ENCODE measurements around the gene C15orf40. TPM values are rescaled to one million over a fixed set of nuclear protein-coding genes. Genes with fewer than 3 reads are reported as not detected.
"Not testable (repeated sequence)": the region's sequence is repeated elsewhere in the genome, so short reads cannot be mapped to it uniquely, and the experiment has no call there.

Gene C15orf40
- total RNA-seq: 10 to 100 TPM; 30.5 TPM

DNA sequence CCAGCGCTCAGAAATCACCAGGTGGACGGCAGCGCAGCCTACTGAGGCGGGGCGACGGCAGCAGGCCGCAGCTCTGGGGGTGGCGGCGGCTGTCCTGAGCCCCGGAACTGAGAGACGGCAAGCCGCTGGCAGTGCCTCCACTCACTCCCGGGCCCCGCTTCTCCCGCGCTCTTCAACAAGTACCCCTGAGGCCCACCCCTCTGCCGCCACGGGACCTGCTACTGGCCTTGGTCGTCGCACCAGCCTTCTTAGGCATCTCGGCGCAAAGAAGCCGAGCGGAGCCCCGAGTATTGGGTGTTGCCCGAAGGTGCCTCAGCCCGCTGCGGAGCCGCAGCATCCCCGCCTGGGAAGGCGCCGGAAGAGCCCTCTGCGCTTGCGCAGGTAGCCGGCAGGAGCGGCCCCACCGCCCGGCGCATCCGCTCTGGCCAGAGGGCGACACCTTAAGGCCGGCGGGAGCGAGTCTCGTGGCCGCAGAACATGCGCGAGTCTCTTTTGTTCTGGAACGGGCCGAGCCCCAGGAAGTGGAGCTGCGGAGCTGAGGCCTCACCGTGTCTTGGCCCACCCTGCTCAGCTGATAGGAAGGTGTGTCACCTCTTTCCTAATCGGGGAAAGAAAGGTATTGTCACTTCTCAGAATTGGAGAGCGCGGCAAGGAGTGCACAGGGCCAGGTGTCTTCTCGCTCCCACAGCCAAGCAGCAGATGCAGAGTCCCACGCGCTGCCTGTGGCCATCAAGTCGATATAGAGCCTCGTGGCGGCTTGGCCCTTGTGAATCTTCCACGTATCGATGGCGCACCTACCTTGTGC, at the start of gene C15orf40:
TSS of gene C15orf40 (minus strand) at position 369 of the 805 bp plus-strand sequence. CDS start at position 337, 32 bp downstream.
- ChIA-PET POLR2A (interaction anchor here (0.9 to 1.1 kb wide), 3 partner anchors 25 to 472 kb away, joined by 3 to 4 read pairs (median 3); partner anchors contain the start of gene RPS17), CTCF (interaction anchor here (0.6 to 2.3 kb wide), 13 partner anchors 9 to 471 kb away, joined by 3 to 7 read pairs (median 4); partner anchors contain the start of genes BTBD1, HDGFL3, RAMAC and RPS17)

DNA sequence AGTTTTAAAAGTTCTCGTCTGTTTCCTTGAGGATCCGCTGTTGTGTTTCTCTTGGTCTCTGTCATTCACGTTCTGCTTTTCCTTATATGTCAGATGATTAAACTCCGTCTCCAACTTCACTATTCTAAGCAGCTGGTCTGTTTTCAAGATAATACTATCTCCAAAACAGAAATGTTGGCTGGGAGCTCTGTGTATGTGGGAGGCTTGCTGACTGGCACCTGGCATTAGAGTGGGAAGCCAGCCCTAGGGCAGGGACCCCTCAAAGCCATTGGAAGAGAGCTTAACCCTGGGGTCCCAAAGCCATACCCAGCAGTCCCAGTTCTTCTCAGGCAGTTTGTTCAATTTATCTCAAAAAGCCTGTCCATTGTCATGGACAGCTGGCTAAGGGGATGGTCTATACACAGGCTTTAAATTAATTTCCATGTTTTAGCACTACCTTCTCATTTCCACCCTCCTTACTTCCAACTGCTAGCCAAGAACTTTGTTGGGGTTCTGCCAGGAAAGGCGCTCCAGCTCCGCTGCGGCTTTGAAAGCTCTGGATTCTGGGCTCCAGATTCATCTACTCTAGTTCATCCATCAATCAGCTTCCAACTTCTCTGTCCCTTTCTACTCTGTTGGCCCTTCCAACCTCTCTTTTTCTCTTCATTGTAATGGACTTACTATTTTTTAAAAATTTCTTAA, 46.4 kb upstream of the C15orf40 start:
- CTCF ChIA-PET: no interaction called here
- POLR2A ChIA-PET: no interaction called here

DNA sequence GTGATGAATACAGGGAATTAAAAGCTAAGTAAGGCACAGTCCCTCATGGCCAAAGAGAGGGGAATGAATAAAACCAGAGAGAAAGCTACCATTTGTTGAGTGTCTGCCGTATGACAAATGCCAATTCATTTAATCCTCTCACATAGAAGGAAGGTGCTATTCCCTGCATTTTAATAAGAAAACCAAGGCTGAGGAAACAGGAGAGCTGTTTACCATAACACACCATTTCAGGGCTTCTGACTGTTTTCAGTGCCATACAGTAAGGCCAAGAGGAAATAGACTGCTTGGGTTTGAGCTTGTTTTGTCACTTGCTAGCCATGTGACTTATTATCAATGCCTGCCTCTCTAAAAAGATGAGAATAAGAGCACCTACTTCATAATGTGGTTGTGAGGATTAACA, 45.6 kb upstream of the C15orf40 start:
- ChIA-PET CTCF (interaction anchor here (0.6 kb wide), 1 partner anchor 483 kb away, joined by 4 read pairs; no protein-coding TSS in a partner anchor), POLR2A (no interaction called here)

DNA sequence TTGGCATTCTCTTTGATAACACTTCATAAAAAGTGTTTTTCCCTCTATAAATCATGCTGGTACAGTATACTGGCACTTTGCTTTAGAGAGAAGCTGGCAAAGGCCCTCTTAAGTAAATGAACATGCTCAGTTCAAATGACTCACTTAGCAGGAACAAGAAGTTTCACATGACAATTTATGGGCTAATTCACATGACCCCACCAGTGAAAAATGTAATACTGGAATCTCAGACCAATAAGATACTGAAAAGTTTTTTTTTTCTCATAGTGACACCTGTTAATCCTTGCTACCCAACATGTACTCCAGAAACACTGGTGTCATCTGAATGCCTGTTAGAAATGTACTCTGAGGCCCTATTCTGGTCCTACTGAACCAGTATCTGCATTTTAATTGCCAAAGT, 41.7 kb upstream of the C15orf40 start:
- POLR2A ChIA-PET: no interaction called here
- CTCF ChIA-PET: no interaction called here

DNA sequence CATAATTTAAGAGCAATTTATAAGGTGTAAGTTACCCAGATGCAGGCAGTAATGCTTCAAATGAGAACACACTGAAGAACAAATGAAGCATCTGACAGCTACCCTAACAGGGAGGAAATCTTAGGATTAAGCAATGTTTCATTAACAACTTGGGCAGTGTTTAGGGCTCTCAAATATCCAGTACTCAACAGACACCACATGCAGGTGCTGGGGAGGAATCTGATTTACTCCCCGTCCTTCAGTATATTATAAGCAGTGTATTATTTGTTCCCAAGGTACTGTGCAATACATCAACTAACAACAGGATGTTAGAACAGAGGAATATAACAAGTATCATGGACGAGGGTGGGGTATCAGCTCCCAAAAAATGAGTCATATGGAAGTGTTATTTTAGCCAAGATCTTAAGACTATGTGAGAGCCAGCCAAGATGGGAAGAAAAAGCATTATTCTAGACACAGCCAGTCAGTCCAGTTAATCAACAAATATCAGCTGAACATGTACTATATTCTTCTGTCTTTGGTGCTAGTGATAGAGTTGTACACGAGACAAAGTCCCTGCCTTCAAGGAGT, 35.2 kb upstream of the C15orf40 start:
- ChIA-PET CTCF (no interaction called here), POLR2A (no interaction called here)

DNA sequence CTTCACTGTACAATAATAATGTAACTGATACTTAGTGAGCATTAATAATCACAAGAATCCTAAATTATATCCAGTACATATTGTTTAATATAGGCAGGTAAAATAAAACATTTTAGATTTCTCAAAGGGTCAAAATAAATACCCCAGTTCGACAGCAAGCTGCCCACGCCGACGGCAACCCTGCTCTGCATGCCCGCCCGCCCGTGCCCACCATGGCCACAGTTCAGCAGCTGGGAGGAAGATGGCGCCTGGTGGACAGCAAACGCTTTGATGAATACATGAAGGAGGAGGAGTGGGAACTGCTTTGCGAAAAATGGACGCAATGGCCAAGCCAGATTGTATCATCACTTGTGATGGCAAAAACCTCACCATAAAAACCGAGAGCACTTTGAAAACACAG, 32.7 kb upstream of the C15orf40 start:
- CTCF ChIA-PET: no interaction called here
- POLR2A ChIA-PET: no interaction called here

DNA sequence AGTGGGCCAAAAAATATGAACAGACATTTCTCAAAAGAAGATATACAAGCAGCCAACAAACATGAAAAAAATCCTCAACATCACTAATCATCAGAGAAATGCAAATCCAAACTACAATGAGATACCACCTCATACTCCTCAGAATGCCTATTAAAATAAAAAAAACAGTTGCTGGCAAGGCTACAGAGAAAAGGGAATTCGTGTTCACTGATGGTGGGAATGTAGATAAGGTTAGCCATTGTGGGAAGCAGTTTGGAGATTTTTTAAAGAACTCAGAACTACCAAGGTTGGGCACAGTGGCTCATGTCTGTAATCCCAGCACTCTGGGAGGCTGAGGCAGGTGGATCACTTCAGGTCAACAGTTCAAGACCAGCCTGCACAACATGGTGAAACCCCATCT, 27.8 kb upstream of the C15orf40 start:
- ChIA-PET POLR2A (no interaction called here), CTCF (no interaction called here)

DNA sequence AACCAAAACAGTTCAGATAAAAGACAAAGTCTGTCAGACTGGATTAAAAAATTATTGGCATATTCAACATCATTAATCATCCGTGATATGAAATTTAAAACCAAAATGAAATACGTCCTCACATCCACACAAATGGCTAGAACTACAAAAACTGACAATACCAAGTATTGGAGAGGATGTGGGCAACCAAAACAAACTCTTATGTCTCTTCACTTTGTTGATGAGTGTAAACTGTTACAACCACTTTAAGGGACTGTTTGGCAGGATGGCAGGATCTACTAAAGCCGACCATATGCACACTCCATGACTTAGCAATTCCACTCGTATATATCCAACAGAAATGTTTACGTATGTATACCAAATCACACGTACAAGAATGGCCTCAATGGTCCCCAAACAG, 24.8 kb upstream of the C15orf40 start:
- CTCF ChIA-PET: no interaction called here
- POLR2A ChIA-PET: no interaction called here

DNA sequence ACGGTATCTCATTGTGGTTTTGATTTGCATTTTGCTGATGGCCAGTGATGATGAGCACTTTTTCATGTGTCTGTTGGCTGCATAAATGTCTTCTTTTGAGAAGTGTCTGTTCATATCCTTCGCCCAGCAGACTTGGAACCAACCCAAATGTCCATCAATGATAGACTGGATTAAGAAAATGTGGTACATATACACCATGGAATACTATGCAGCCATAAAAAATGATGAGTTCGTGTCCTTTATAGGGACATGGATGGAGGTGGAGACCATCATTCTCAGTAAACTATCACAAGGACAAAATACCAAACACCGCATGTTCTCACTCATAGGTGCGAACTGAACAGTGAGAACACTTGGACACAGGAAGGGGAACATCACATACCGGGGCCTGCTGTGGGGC, 19.8 kb upstream of the C15orf40 start:
- CTCF ChIA-PET: not testable (repeated sequence)

DNA sequence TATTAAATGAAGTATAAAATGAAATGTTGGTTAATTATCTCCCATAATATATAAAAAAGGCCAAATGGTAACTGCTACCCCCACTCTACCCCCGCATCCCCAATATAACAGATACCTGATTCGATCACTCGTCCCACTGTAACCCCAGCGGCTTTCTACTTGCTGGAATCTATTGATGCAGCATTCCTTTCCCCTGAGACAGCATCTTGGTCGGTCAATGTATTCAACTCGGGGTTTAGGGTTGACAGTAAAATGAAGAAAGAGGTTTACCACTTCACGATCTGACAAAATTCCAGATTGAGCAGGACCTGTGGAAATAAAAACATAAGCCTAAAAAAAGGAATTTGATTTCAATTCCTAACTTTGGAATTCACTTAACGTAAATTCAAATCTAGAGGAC, 18.6 kb upstream of the C15orf40 start:
- CTCF ChIA-PET: no interaction called here
- POLR2A ChIA-PET: no interaction called here

More for the DNA sequence above, 19.8 kb upstream of the C15orf40 start:
- POLR2A ChIA-PET: interaction anchor here (0.6 kb wide), 1 partner anchor 23 kb away, joined by 3 read pairs; no protein-coding TSS in a partner anchor

DNA sequence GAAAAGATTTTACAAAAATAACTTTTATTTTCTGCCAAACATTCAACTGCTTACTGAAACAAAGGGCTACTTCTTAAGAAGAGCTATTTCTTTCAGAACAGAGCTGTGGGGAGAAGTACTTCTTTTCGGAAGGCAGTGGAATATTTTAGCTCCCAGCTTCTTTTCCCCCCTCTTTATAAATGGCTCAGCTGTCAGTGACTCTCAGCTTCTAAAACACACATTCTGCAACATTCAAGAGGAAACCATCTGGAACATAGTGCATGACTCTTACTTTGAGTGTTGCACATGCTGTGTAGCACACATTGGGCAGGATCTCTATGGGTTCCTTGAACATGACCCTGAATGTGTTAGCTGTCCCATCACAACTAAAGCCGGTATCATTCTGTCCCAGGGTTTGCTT, 7.0 kb upstream of the C15orf40 start:
- CTCF ChIA-PET: no interaction called here
- POLR2A ChIA-PET: no interaction called here

DNA sequence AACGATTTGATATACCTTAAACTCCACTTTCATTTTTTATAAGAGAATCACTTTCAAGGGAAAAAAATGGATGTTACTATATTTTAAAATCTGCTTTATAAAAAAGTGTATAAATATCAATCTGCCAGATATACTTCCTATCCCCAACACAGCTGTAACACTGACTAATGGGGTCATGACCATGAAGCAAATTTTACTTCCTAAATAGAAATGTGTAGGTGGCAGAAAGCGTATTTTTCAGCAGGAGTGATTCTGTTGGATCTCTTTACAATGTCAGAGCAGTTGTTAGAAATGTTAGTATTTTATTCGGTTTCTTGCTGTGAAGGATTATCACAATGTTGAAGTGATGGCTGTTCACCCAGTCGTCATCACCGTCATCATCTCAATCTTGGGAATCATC, 5.5 kb upstream of the C15orf40 start:
- ChIA-PET CTCF (no interaction called here), POLR2A (no interaction called here)

DNA sequence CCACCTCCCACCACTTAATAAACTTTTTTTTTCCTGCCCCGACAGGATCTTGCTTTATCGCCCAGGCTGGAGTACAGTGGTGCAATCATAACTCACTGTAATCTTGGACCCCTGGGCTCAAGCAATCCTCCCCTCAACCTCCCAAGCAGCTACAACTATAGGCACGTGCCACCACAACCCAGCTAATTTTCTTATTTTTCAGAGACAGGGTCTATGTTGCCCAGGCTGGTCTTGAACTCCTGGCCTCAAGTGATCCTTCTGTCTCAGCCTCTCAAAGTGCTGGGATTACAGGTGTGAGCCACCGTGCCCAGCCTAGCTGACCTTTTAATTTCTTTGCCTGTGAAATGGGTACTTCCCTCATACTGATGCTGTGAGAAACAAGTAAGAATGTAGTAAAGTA, 3.9 kb upstream of the C15orf40 start:
- ChIA-PET POLR2A (no interaction called here), CTCF (interaction anchor here (0.6 kb wide), 1 partner anchor 276 kb away, joined by 3 read pairs; no protein-coding TSS in a partner anchor)

DNA sequence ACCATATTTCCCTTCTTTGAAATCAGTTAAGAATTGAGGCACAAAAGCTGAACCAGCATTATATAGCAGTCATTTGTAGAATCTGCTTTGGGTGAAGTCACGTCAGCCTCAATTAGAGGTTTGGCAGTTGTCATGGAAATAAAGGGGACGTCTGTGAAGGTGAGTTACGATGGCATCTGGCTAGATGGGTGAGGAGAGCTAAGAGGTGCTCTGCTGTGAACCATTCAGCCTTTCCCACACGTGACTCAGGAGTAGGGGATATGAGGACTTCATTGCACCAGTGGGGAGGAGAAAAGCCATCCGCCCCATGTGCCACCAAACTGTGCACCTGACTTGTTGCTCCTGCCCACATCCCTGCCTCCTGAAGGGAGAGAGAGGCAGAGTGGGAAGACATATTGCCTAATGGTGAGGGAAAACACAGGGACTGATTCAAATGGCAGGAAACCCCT, 2.8 kb upstream of the C15orf40 start:
- CTCF ChIA-PET: no interaction called here
- POLR2A ChIA-PET: interaction anchor here (1.3 to 1.5 kb wide), 2 partner anchors 28 to 203 kb away, joined by 4 read pairs; partner anchors contain the start of gene RAMAC

DNA sequence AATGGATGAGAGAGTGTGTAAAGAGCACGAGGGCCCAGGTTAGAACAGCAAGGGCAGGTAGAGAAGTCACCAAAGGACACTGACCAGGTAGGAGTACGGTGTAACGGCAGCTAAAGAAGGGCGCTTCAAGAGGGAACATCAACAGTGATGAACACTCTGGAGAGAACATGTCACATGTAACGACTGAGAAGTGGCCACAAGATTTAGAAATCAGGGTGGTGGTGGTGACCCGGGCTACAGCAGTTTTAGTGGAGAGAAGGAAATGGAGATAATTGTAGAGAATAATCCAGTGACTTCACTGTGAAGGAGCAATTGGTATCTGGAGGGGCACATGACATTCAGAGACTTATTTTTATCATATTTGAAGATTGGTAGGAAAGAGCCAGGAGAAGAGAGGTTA, 1.2 kb upstream of the C15orf40 start:
- ChIA-PET CTCF (interaction anchor here (0.8 to 2.0 kb wide), 2 partner anchors 9 to 26 kb away, joined by 3 to 6 read pairs; partner anchors contain the start of gene RAMAC), POLR2A (no interaction called here)

DNA sequence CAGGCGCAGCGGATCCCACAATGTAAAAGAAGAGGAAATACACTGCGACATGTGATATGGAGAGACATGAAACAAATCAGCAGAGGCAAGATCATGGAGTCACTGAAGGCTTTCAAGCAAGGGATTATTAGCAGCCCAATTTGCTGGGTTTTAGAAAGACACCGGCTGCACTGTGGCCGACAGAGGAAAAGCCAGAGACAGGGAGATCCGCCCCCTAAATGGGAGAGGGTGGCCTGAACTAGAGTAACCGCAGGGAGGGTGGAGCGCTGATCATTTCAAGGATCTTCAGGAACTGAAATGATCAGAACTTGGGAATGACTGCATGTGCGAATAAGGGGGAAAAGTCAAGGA, 612 bp upstream of the C15orf40 start:
- ChIA-PET CTCF (interaction anchor here (1.3 to 2.3 kb wide), 5 partner anchors 8 to 472 kb away, joined by 4 to 7 read pairs (median 6); partner anchors contain the start of genes RAMAC and RPS17), POLR2A (interaction anchor here (1.1 kb wide), 1 partner anchor 472 kb away, joined by 4 read pairs; the partner anchor contains the start of gene RPS17)

DNA sequence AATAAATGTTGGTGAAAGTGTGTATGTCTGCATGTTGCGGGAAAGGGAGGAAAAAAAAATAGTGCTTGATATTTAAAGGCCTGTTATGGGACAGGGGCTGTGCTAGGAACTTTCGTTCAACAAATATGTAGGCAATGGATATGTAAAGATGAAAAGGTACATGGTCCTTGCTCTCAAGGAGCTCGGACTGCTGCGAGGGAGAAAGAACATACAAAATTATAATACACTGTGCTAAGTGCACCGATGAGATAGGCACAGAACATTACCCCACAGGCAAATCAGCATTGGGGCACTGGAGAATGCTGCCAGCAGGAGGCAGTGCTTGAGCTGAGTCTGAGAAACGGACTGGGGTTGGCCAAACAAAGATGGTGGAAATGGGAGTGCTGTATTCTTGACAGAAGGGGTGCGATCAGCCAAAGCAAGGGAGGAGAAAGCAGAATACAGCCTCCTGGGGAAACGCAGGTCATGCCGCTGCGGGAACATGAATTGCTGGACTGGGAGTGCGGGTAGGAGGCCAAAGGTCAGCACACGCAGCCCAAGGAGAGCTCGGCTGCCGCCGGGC, 649 bp downstream of the C15orf40 start:
- CTCF ChIA-PET: interaction anchor here (0.6 to 2.3 kb wide), 16 partner anchors 10 to 548 kb away, joined by 3 to 7 read pairs (median 4); partner anchors contain the start of genes BTBD1, HDGFL3, RAMAC and RPS17
- POLR2A ChIA-PET: interaction anchor here (0.9 kb wide), 2 partner anchors 24 to 471 kb away, joined by 3 read pairs; partner anchors contain the start of gene RPS17

DNA sequence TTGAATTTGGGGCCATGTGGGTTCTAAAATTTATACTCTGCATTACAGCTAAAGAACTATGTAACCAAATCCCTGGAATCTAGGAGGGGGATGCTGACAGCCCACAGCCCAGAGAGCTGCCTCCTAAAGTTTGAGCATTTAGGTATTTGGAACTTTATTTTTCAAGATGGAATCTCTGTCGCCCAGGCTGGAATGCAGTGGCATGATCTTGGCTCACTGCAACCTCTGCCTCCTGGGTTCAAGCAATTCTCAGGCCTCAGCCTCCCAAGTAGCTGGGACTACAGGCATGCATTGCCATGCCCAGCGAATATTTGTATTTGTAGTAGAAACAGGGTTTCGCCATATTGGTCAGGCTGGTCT, 10.8 kb downstream of the C15orf40 start:
- CTCF ChIA-PET: interaction anchor here (0.8 to 2.1 kb wide), 8 partner anchors 9 to 270 kb away, joined by 3 to 11 read pairs (median 4); partner anchors contain the start of genes C15orf40 and RAMAC
- POLR2A ChIA-PET: interaction anchor here (1.0 kb wide), 1 partner anchor 15 kb away, joined by 4 read pairs; the partner anchor contains the start of gene RAMAC

DNA sequence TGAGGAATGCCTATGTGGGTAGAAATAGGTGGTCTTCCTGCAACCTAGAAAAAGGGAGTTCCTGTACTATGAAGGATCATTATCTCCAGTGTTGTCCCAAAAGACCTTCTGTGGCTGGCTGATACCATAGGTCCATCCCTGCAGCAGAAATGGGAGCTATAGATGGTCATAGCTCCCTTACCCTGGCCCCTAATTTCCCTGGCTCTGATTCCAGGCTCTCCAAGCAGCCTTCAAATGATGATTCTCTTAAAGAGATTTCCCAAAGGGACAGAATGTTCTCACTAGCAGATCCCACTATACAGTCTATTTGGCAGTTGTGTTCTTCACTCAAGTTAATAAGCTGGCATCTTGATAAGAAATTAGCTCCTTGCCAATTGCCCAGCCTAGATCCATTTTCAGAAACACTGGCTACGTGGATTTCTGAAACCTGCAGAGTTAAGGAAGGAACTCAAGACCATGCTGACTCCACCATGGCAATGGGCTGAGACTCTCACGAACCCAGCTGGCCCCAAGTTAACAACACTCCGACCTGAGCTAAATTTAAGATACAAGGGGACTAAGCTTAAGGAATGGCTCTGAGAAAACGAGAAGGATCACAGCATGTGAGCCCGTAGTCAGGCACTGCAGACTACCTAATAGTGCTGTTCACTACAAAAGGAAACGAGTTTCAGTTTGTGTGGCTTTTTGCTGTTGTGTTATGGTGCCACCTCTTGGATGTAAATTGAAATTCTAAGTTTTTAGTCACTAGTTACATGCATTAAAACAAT, 11.4 kb downstream of the C15orf40 start:
- ChIA-PET CTCF (interaction anchor here (0.5 to 2.1 kb wide), 12 partner anchors 10 to 439 kb away, joined by 3 to 11 read pairs (median 3); partner anchors contain the start of genes C15orf40 and RAMAC), POLR2A (interaction anchor here (1.0 kb wide), 1 partner anchor 14 kb away, joined by 4 read pairs; the partner anchor contains the start of gene RAMAC)

All from activated CD8-positive, alpha-beta memory T cell treated with anti-CD3 and anti-CD28 coated beads for 36 hours (primary cell).